Endodermal cell (in vitro differentiated cells): Measurements from ENCODE around the gene CHST11. TPM values are rescaled to one million over a fixed set of nuclear protein-coding genes. Genes with fewer than 3 reads are reported as not detected.

ENCODE experiments used
- DNase-seq: peaks from one replicate; pipeline ENCODE4 v3.0.0-alpha.2; 2017
- H3K27ac ChIP-seq: 2 replicates; pipeline ENCODE4 v1.5.1; 2013; ENCODE audit warnings: mild to moderate bottlenecking, low read depth, low read length, moderate library complexity
- H3K27me3 ChIP-seq: 2 replicates; pipeline ENCODE4 v1.6.1; 2013; ENCODE audit warnings: mild to moderate bottlenecking, low read length, moderate library complexity; ENCODE audit not compliant: insufficient read depth, control insufficient read depth, poor library complexity, severe bottlenecking
- H3K36me3 ChIP-seq: 2 replicates; pipeline ENCODE4 v1.7.0; 2013; ENCODE audit warnings: mild to moderate bottlenecking, low read length, moderate library complexity; ENCODE audit not compliant: control insufficient read depth, insufficient read depth
- H3K4me1 ChIP-seq: one replicate; pipeline ENCODE4 v1.7.0; 2013; ENCODE audit warnings: low read length; ENCODE audit not compliant: control insufficient read depth, insufficient read depth
- H3K4me3 ChIP-seq: 2 replicates; pipeline ENCODE4 v1.5.1; 2013; ENCODE audit warnings: mild to moderate bottlenecking, low read length, moderate library complexity
- H3K9ac ChIP-seq: 2 replicates; pipeline ENCODE4 v1.6.1; 2013; ENCODE audit warnings: mild to moderate bottlenecking, low read length, moderate library complexity; ENCODE audit not compliant: poor library complexity, severe bottlenecking; ENCODE audit errors: extremely low read depth
- H3K9me3 ChIP-seq: 2 replicates; pipeline ENCODE4 v1.6.1; 2013; ENCODE audit warnings: mild to moderate bottlenecking, low read length, moderate library complexity; ENCODE audit not compliant: control insufficient read depth
- H3K27ac Mint-ChIP-seq: 2 replicates; pipeline ENCODE4 v1.8.0; 2020; ENCODE audit warnings: mixed read lengths
- H3K27me3 Mint-ChIP-seq: 2 replicates; pipeline ENCODE4 v1.8.0; 2021; ENCODE audit warnings: mild to moderate bottlenecking, mixed read lengths; ENCODE audit not compliant: insufficient read depth
- H3K36me3 Mint-ChIP-seq: 2 replicates; pipeline ENCODE4 v1.8.0; 2020; ENCODE audit warnings: low read depth, mixed read lengths
- H3K4me1 Mint-ChIP-seq: 2 replicates; pipeline ENCODE4 v1.8.0; 2020; ENCODE audit warnings: mixed read lengths
- H3K4me3 Mint-ChIP-seq: 2 replicates; pipeline ENCODE4 v1.8.0; 2020; ENCODE audit warnings: mild to moderate bottlenecking, moderate library complexity, mixed read lengths
- H3K9me3 Mint-ChIP-seq: 2 replicates; pipeline ENCODE4 v1.8.0; 2020; ENCODE audit warnings: mild to moderate bottlenecking, mixed read lengths
- WGBS, 2 experiments: methylation state at CpG; one replicate each; pipeline versions ENCODE4 v1.1.5 to v1.1.7; 2013; ENCODE audit warnings: missing lambda C conversion rate in 2 of 2, mixed read lengths in 1 of 2; ENCODE audit not compliant: insufficient coverage in 1 of 2, insufficient read length in 1 of 2; 5-methylcytosine and 5-hydroxymethylcytosine counted together
- total RNA-seq, 2 donors: library from RNA; stranded (reverse); fragmentation: NEBNext Ultra II Directional in 1 of 2; extraction: Animal tissue kit (Norgen Biotek cat#: 25700) in 1 of 2; gene quantifications; 2 replicates in 1 of 2; 3 replicates in 1 of 2; pipeline ENCODE4 v1.2.1, GENCODE V29; 2021
- TF ChIP-seq, protein P1 (sequence below): fragments of 200-600 bp; sonication (generic); conservative IDR thresholded peaks from 2 replicates; pipeline ENCODE4 v1.5.0; 2021; ENCODE audit warnings: antibody characterized with exemption, mild to moderate bottlenecking

CHST11 gene
- total RNA-seq, 2 donors from 2014 or later: 30.7 to 36.2 TPM

DNA sequence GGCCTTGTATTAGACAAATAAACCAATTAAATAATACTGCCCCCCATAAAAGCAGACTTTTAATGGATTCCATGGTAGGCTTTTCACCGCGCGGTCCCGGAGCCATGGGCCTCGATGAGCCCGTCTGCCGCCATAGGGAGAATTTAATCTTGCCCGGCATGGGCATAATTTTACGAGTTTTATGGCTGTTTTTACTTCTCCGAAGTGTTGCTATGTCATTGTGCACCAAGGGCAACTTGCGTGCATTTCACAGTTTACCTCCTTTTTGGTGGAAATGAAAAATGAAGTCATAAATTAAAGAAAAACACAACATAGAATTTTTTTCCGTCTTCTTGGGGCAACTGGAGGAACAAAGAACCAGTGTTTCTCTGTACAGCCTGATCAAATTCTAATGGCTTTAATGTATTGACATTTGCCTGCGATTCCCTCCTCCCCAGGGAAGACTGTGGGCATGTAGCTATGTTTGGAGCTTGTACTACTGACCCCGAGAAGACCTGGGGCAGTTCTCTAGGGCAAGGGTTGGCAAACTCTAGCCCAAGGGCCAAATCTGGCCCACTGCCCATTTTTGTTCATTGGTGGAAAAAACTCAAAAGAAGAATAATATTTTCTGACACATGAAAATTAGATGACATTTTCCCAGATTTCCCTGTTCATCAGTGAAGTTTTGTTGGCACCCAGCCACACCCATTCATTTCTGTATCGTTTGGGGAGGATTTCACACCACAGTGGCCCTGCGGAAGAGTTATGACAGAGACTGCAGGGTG is 142.7 kb downstream of the CHST11 start:
- H3K4me1 ChIP-seq: no peaks in the 10 kb centered on the region
- 91 to 95% methylated on average over 12 to 15 of the region's 16 CpGs for WGBS, 2 experiments
- Mint-ChIP-seq H3K27me3 (no peaks in the 10 kb centered on the region), H3K36me3 (peaks cover 7% of the 10 kb centered on the region), H3K4me3 (no peak overlapping the region), H3K4me1 (peaks cover 29% of the 10 kb centered on the region), H3K9me3 (peaks cover 2% of the 10 kb centered on the region), H3K27ac (no peak overlapping the region)
- H3K27me3 ChIP-seq: no peaks in the 10 kb centered on the region
- no peak overlapping the region for H3K9ac ChIP-seq
- TF ChIP-seq, protein P1, sequence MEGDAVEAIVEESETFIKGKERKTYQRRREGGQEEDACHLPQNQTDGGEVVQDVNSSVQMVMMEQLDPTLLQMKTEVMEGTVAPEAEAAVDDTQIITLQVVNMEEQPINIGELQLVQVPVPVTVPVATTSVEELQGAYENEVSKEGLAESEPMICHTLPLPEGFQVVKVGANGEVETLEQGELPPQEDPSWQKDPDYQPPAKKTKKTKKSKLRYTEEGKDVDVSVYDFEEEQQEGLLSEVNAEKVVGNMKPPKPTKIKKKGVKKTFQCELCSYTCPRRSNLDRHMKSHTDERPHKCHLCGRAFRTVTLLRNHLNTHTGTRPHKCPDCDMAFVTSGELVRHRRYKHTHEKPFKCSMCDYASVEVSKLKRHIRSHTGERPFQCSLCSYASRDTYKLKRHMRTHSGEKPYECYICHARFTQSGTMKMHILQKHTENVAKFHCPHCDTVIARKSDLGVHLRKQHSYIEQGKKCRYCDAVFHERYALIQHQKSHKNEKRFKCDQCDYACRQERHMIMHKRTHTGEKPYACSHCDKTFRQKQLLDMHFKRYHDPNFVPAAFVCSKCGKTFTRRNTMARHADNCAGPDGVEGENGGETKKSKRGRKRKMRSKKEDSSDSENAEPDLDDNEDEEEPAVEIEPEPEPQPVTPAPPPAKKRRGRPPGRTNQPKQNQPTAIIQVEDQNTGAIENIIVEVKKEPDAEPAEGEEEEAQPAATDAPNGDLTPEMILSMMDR: no peak
- no peaks in the 10 kb centered on the region for H3K9me3 ChIP-seq
- H3K27ac ChIP-seq: no peak overlapping the region
- no peak for DNase-seq
- no peak overlapping the region for H3K4me3 ChIP-seq
- peaks cover 14% of the 10 kb centered on the region for H3K36me3 ChIP-seq

DNA sequence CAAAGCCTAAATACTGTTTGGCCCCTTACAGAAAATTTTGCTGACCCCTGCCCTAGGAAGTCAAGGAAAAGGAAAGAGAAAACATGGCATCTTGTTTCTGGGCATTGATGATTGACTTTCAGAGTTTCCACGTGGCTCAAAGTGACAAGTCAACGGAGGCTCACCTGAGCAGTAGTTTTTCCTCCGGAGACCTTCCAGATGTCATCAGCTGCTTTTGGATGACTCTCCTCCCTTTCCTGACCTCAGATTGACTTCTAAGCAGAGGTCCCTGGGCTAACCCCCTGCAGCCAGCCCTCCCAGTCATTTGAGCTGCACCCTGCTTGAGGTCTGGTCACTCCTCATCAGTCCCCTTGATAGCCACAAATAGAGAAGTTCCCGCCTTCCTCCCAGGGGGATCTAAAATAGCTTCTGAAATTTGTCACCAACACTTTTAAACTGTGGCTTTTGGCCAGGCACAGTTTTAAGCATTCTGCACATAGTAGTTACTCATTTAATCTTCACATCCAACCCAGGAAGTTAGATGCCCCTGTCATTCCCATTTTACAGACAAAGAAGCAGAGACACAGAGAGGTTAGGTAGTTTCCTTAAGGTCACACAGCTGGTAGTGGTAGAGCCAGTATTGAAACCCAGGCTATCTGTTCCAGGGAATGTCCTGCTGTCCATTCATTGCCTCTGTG is 143.4 kb downstream of the CHST11 start:
- TF ChIP-seq, protein P1: no peak
- Histone ChIP-seq H3K4me1 (no peaks in the 10 kb centered on the region), H3K36me3 (peaks cover 14% of the 10 kb centered on the region), H3K9ac (no peak overlapping the region), H3K27me3 (no peaks in the 10 kb centered on the region), H3K4me3 (no peak overlapping the region), H3K9me3 (no peaks in the 10 kb centered on the region), H3K27ac (no peak overlapping the region)
- no peak overlapping the region for H3K4me3 Mint-ChIP-seq
- H3K4me1 Mint-ChIP-seq: peaks cover 31% of the 10 kb centered on the region
- 94 to 97% methylated on average over 3 to 4 of the region's 4 CpGs for WGBS, 2 experiments
- H3K36me3 Mint-ChIP-seq: peaks cover 7% of the 10 kb centered on the region
- H3K9me3 Mint-ChIP-seq: peaks cover 2% of the 10 kb centered on the region
- no peak overlapping the region for H3K27ac Mint-ChIP-seq
- DNase-seq: no peak
- no peaks in the 10 kb centered on the region for H3K27me3 Mint-ChIP-seq

DNA sequence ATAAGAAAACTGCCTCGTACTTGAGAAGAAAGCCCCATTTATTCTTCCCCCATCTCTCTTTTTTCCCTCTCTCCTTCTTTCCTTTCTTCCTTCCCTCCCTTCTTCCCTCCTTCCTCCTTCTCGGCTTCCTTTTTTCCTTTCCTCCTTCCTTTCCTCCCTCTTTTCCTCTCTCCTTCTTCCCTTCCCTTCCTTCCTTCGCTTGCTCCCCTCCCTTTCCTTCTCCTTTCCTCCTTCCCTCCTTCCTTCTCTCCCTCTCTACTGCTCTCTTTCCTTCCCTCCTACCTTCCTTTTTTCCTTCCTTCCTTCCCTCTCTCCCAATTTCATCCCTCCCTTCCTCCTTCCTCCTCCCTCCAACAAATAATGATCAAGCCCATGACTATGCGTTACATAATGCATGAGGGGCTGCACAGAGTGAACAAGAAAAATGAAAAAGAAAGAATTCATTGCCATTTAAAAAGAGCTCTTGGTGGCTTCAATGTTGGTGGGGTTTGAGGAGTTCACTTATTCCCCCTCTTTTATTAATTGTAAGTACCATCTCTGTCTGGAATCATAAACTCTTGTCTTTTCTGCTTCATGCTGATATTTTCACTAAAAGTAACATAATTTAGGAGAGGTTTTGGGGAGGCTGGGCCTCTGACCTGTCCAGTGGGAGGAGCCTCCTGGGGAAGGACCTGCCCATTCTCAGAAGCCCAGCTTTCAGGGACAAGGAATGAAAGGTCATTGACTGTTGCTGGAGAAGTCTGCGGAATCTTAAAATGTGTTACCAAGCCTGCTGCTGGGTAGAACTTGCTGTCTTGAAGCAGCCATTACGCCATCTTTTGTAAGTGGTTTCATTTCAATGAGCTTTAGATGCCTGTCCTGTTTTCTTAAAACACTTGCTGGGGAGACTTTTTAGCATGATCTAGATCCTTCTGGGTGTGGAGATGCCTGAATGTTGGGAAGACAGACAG is 144.3 kb downstream of the CHST11 start:
- Histone ChIP-seq H3K9me3 (no peaks in the 10 kb centered on the region), H3K9ac (no peak overlapping the region), H3K4me3 (no peak overlapping the region), H3K27me3 (no peaks in the 10 kb centered on the region), H3K27ac (no peak overlapping the region), H3K36me3 (peaks cover 14% of the 10 kb centered on the region), H3K4me1 (no peaks in the 10 kb centered on the region)
- Mint-ChIP-seq H3K4me3 (no peak overlapping the region), H3K27ac (no peak overlapping the region), H3K27me3 (no peaks in the 10 kb centered on the region), H3K9me3 (peaks cover 2% of the 10 kb centered on the region), H3K4me1 (peaks cover 33% of the 10 kb centered on the region), H3K36me3 (peaks cover 7% of the 10 kb centered on the region)
- no peak for DNase-seq
- TF ChIP-seq, protein P1: no peak
- 92 to 96% methylated on average over 4 to 6 of the region's 6 CpGs for whole genome bisulfite sequencing, 2 experiments
